Tibial nerve (tissue), 4 donors: ENCODE results near the gene ACHE. TPM values are rescaled to one million over a fixed set of nuclear protein-coding genes. Genes with fewer than 3 reads are reported as not detected.
A peak's percentile ranks its signal among the peaks of the same experiment; 100 is the strongest.

Experiments
- DNase-seq, 2 donors: peaks; one replicate each; pipeline ENCODE4 v3.0.0-alpha.2; 2019; ENCODE audit warnings: low spot score in 2 of 2
- H3K27ac ChIP-seq, 4 donors: fragments of 200-600 bp; sonication (generic) in 3 of 4; one replicate each; pipeline ENCODE4 v1.5.1; 2017 to 2019; ENCODE audit warnings: mild to moderate bottlenecking in 1 of 4
- H3K27me3 ChIP-seq, 2 donors: fragments of 200-600 bp; sonication (generic) in 1 of 2; one replicate each; pipeline versions ENCODE4 v1.5.1 to v1.6.0; 2017 to 2019
- H3K36me3 ChIP-seq, 3 donors: fragments of 200-600 bp; sonication (generic); one replicate each; pipeline ENCODE4 v1.5.1; 2018 to 2019
- H3K4me1 ChIP-seq, 4 donors: fragments of 200-600 bp; sonication (generic) in 3 of 4; one replicate each; pipeline ENCODE4 v1.5.1; 2017 to 2019
- H3K4me3 ChIP-seq, 4 donors: fragments of 200-600 bp; sonication (generic) in 3 of 4; one replicate each; pipeline ENCODE4 v1.5.1; 2017 to 2019; ENCODE audit warnings: mild to moderate bottlenecking in 1 of 4, moderate library complexity in 1 of 4
- H3K9me3 ChIP-seq, 4 donors: fragments of 200-600 bp; sonication (generic) in 3 of 4; one replicate each; pipeline ENCODE4 v1.5.1; 2017 to 2019
- EP300 ChIP-seq, 2 donors: sonication (generic); formaldehyde crosslinking; IDR thresholded peaks; one replicate each; pipeline ENCODE4 v1.6.1; 2017; ENCODE audit warnings: antibody characterized with exemption in 2 of 2, mild to moderate bottlenecking in 1 of 2
- POLR2A ChIP-seq, 2 donors: fragments of 450-650 bp; IDR thresholded peaks; one replicate each; pipeline ENCODE4 v1.6.1; 2017; ENCODE audit warnings: antibody characterized with exemption in 2 of 2, mild to moderate bottlenecking in 2 of 2, moderate library complexity in 2 of 2
- WGBS, 2 donors: methylation state at CpG; one replicate each; pipeline ENCODE4 v1.1.5; 2018; 5-methylcytosine and 5-hydroxymethylcytosine counted together
- total RNA-seq, 4 donors: library from RNA; depleted of rRNA; stranded (reverse); fragments of >200 nt; gene quantifications; one replicate each; pipeline ENCODE4 v1.1.0, GENCODE V29; 2016
- TF ChIP-seq, protein P1 (sequence below), 5 experiments: fragments of 200-600 bp in 3 of 5; fragments of 450-650 bp in 2 of 5; sonication (generic) in 3 of 5; IDR thresholded peaks; one replicate each; pipeline ENCODE4 v1.5.1; 2016 to 2019; ENCODE audit warnings: antibody characterized with exemption in 5 of 5, mild to moderate bottlenecking in 3 of 5, moderate library complexity in 2 of 5

ACHE gene
- total RNA-seq, 4 donors from 2014 or later: 3.0 TPM; not detected in 3

- no peak for DNase-seq
- 3 to 4% methylated on average over 13 to 22 of the region's 73 CpGs for WGBS, 2 donors
- H3K9me3 ChIP-seq: no peaks in the 10 kb centered on the region
- H3K27ac ChIP-seq: peak within 1 kb of the TSS; percentile 77 to 93 (median 88)
- H3K36me3 ChIP-seq: peaks cover 0 to 44% (median 29%) of the 10 kb centered on the region in 3 donors
- peaks cover 0 to 11% of the 10 kb centered on the region in 2 donors for H3K27me3 ChIP-seq
- peaks cover 0 to 43% (median 20%) of the 10 kb centered on the region in 4 donors for H3K4me1 ChIP-seq
- TF ChIP-seq EP300 (IDR thresholded peaks at IDR 0.05) (no peak), POLR2A (IDR thresholded peaks at IDR 0.05) (no peak)
- TF ChIP-seq, protein P1, sequence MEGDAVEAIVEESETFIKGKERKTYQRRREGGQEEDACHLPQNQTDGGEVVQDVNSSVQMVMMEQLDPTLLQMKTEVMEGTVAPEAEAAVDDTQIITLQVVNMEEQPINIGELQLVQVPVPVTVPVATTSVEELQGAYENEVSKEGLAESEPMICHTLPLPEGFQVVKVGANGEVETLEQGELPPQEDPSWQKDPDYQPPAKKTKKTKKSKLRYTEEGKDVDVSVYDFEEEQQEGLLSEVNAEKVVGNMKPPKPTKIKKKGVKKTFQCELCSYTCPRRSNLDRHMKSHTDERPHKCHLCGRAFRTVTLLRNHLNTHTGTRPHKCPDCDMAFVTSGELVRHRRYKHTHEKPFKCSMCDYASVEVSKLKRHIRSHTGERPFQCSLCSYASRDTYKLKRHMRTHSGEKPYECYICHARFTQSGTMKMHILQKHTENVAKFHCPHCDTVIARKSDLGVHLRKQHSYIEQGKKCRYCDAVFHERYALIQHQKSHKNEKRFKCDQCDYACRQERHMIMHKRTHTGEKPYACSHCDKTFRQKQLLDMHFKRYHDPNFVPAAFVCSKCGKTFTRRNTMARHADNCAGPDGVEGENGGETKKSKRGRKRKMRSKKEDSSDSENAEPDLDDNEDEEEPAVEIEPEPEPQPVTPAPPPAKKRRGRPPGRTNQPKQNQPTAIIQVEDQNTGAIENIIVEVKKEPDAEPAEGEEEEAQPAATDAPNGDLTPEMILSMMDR (IDR thresholded peaks at IDR 0.05): no peak
- H3K4me3 ChIP-seq: peak within 1 kb of the TSS; percentile 65 to 93 (median 81)
These were observed 6.5 kb downstream of the ACHE start, which contains the start of gene UFSP1 for GRCh38 chr7:100888988-100889750. TSS of gene UFSP1 (minus strand) at chr7:100889715. CDS start at chr7:100889271, 444 bp downstream.

- Histone ChIP-seq H3K36me3 (peaks cover 0 to 51% (median 35%) of the 10 kb centered on the region in 3 donors), H3K4me1 (peaks cover 0 to 43% (median 20%) of the 10 kb centered on the region in 4 donors), H3K9me3 (no peaks in the 10 kb centered on the region), H3K27ac (peak overlapping the region in 2 of 4 donors; percentile 84 to 93), H3K4me3 (peak overlapping the region; percentile 65 to 93 (median 81)), H3K27me3 (peaks cover 0 to 5% of the 10 kb centered on the region in 2 donors)
- no peak for DNase-seq
- TF ChIP-seq, protein P1 (IDR thresholded peaks at IDR 0.05): no peak
- TF ChIP-seq POLR2A (IDR thresholded peaks at IDR 0.05) (no peak), EP300 (IDR thresholded peaks at IDR 0.05) (no peak)
- WGBS, 2 donors: 63 to 72% methylated on average over 18 of the region's 18 CpGs
These were observed 7.2 kb downstream of the ACHE start for GRCh38 chr7:100888291-100888987.

- Histone ChIP-seq H3K36me3 (peaks cover 0 to 59% (median 42%) of the 10 kb centered on the region in 3 donors), H3K27ac (peak overlapping the region in 2 of 4 donors; percentile 84 to 93)
- TF ChIP-seq, protein P1 (IDR thresholded peaks at IDR 0.05): no peak
- TF ChIP-seq EP300 (IDR thresholded peaks at IDR 0.05) (no peak), POLR2A (IDR thresholded peaks at IDR 0.05) (no peak)
These were observed 8.0 kb downstream of the ACHE start for GRCh38 chr7:100887516-100888290.

GRCh38 chr7:100886936-100887515 is 8.7 kb downstream of the ACHE start:
- no peak overlapping the region for H3K4me3 ChIP-seq
- TF ChIP-seq POLR2A (IDR thresholded peaks at IDR 0.05) (no peak), EP300 (IDR thresholded peaks at IDR 0.05) (no peak)
- TF ChIP-seq, protein P1 (IDR thresholded peaks at IDR 0.05): no peak
- H3K36me3 ChIP-seq: peaks cover 4 to 65% (median 49%) of the 10 kb centered on the region in 3 donors
- no peaks in the 10 kb centered on the region for H3K9me3 ChIP-seq
- H3K27me3 ChIP-seq: no peaks in the 10 kb centered on the region
- H3K4me1 ChIP-seq: peaks cover 0 to 43% (median 20%) of the 10 kb centered on the region in 4 donors
- 78 to 86% methylated on average over 25 of the region's 25 CpGs for WGBS, 2 donors
- no peak for DNase-seq
- H3K27ac ChIP-seq: peak overlapping the region in 2 of 4 donors; percentile 25 to 50

More at GRCh38 chr7:100887516-100888290, 8.0 kb downstream of the ACHE start:
- no peaks in the 10 kb centered on the region for H3K9me3 ChIP-seq
- H3K4me3 ChIP-seq: no peak overlapping the region
- WGBS, 2 donors: 53 to 55% methylated on average over 19 to 21 of the region's 21 CpGs
- no peak for DNase-seq
- H3K27me3 ChIP-seq: no peaks in the 10 kb centered on the region
- H3K4me1 ChIP-seq: peaks cover 0 to 43% (median 20%) of the 10 kb centered on the region in 4 donors
